ENCODE measurements around the gene PCP2. TPM values are rescaled to one million over a fixed set of nuclear protein-coding genes. Genes with fewer than 3 reads are reported as not detected.

The PCP2 gene
- total and polyA plus RNA-seq, 9 donors: 0.38 to 0.50 (median 0.40) TPM; not detected in 6

- TF ChIP-seq POLR2A (IDR thresholded peaks at IDR 0.05) (no peak), EP300 (IDR thresholded peaks at IDR 0.05) (no peak), CTCF (IDR thresholded peaks at IDR 0.05) (no peak)
- no peak overlapping the region for H3K4me3 ChIP-seq
- no peak overlapping the region for H3K27ac ChIP-seq
- no peaks in the 10 kb centered on the region for H3K36me3 ChIP-seq
- intact Hi-C loops (cut with DNase I): no loop called here
- no peaks in the 10 kb centered on the region for H3K27me3 ChIP-seq
- 73 to 76% (median 76%) methylated on average over 8 of the region's 8 CpGs for WGBS, 3 donors
- DNase-seq: no peak
- H3K9me3 ChIP-seq: no peaks in the 10 kb centered on the region
- no peaks in the 10 kb centered on the region for H3K4me1 ChIP-seq (ENCODE audit: insufficient read depth)
Observed at GRCh38 chr19:7655581-7655980, 22.1 kb upstream of the PCP2 start.

- H3K4me1 ChIP-seq (ENCODE audit: insufficient read depth): no peaks in the 10 kb centered on the region
- TF ChIP-seq EP300 (IDR thresholded peaks at IDR 0.05) (no peak), CTCF (IDR thresholded peaks at IDR 0.05) (no peak), POLR2A (IDR thresholded peaks at IDR 0.05) (no peak)
- H3K27ac ChIP-seq: no peak overlapping the region
- H3K9me3 ChIP-seq: no peaks in the 10 kb centered on the region
- no peak for DNase-seq
- H3K36me3 ChIP-seq: no peaks in the 10 kb centered on the region
- WGBS, 3 donors: 43 to 50% (median 45%) methylated on average over 8 of the region's 8 CpGs
- no peaks in the 10 kb centered on the region for H3K27me3 ChIP-seq
- intact Hi-C loops (cut with DNase I): loop anchor here in 1 of 4 donors (5.0 kb wide), 1 partner anchor 148 kb away; no protein-coding TSS in a partner anchor
- no peak overlapping the region for H3K4me3 ChIP-seq
Observed at GRCh38 chr19:7654401-7654800, 20.9 kb upstream of the PCP2 start.

- Histone ChIP-seq H3K36me3 (no peaks in the 10 kb centered on the region), H3K4me1 (ENCODE audit: insufficient read depth) (no peaks in the 10 kb centered on the region), H3K27ac (no peak overlapping the region), H3K27me3 (no peaks in the 10 kb centered on the region), H3K9me3 (no peaks in the 10 kb centered on the region), H3K4me3 (no peak overlapping the region)
- intact Hi-C loops (cut with DNase I): loop anchor here in 1 of 4 donors (5.0 kb wide), 1 partner anchor 150 kb away; no protein-coding TSS in a partner anchor
- TF ChIP-seq CTCF (IDR thresholded peaks at IDR 0.05) (peak; percentile 82 to 90 (median 84)), EP300 (IDR thresholded peaks at IDR 0.05) (no peak), POLR2A (IDR thresholded peaks at IDR 0.05) (no peak)
- WGBS, 3 donors: 3 to 5% (median 5%) methylated on average over 28 of the region's 28 CpGs
- peak; percentile 60 to 89 (median 81) for DNase-seq
Observed at GRCh38 chr19:7652061-7652641, 18.6 kb upstream of the PCP2 start.

GRCh38 chr19:7650148-7650547, 16.6 kb upstream of the PCP2 start:
- no peaks in the 10 kb centered on the region for H3K27me3 ChIP-seq
- H3K27ac ChIP-seq: no peak overlapping the region
- no peaks in the 10 kb centered on the region for H3K4me1 ChIP-seq (ENCODE audit: insufficient read depth)
- H3K4me3 ChIP-seq: no peak overlapping the region
- no peaks in the 10 kb centered on the region for H3K9me3 ChIP-seq
- TF ChIP-seq EP300 (IDR thresholded peaks at IDR 0.05) (no peak), POLR2A (IDR thresholded peaks at IDR 0.05) (no peak), CTCF (IDR thresholded peaks at IDR 0.05) (no peak)
- intact Hi-C loops (cut with DNase I): loop anchor here in 1 of 4 donors (5.0 kb wide), 1 partner anchor 152 kb away; no protein-coding TSS in a partner anchor
- H3K36me3 ChIP-seq: no peaks in the 10 kb centered on the region
- 19 to 47% (median 42%) methylated on average over 2 of the region's 2 CpGs for WGBS, 3 donors
- no peak for DNase-seq
